ENCODE measurements around the gene SPOCK1. TPM values are rescaled to one million over a fixed set of nuclear protein-coding genes. Genes with fewer than 3 reads are reported as not detected.
"Not testable (repeated sequence)": the region's sequence is repeated elsewhere in the genome, so short reads cannot be mapped to it uniquely, and the experiment has no call there.

SPOCK1 gene
- polyA plus RNA-seq (ENCODE audit: insufficient read length in 10 of 10): 10 to 100 TPM in 2 of 10 donors, 1 to 10 TPM in 8; 4.0 to 19.9 (median 6.7) TPM
- long read RNA-seq, donor 1: 0 reads
- long read RNA-seq, donor 2: 0 reads
- long read RNA-seq, donor 3: 0 reads
- long read RNA-seq, donor 4, partial matches to known transcripts: 0 of 1 reads
- long read RNA-seq, donor 4, other reads (novel, unspliced or antisense): 0 of 1 reads
- long read RNA-seq, donor 5: 0 reads
- long read RNA-seq, donor 6: 0 reads
- long read RNA-seq, donor 7, full-length matches to known transcripts: 1 of 1 reads
- long read RNA-seq, donor 7, partial matches to known transcripts: 0 of 1 reads
- long read RNA-seq, donor 7, other reads (novel, unspliced or antisense): 0 of 1 reads
- long read RNA-seq, donor 8, full-length matches to known transcripts: 2 of 2 reads
- long read RNA-seq, donor 8, partial matches to known transcripts: 0 of 2 reads
- long read RNA-seq, donor 8, other reads (novel, unspliced or antisense): 0 of 2 reads
- long read RNA-seq, donor 9, full-length matches to known transcripts: 1 of 1 reads
- long read RNA-seq, donor 9, partial matches to known transcripts: 0 of 1 reads
- long read RNA-seq, donor 9, other reads (novel, unspliced or antisense): 0 of 1 reads

GRCh38 chr5:137498736-137499505 is at the start of gene SPOCK1:
TSS of gene SPOCK1 (minus strand) at chr5:137499326.
- peak; percentile 69 to 88 (median 80) for DNase-seq

- no peak for DNase-seq
Observed at GRCh38 chr5:137545956-137546355, 46.8 kb upstream of the SPOCK1 start.

DNA sequence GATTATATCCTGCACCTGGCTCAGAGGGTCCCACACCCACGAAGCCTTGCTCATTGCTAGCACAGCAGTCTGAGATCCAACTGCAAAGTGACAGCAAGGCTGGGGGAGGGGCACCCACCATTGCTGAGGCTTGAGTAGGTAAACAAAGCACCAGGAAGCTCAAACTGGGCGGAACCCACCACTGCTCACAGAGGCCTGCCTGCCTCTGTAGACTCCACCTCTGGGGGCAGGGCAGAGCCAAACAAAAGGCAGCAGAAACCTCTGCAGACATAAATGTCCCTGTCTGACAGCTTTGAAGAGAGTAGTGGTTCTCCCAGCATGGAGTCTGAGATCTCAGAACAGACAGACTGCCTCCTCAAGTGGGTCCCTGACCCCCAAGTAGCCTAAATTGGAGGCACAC is 36.3 kb upstream of the SPOCK1 start:
- not testable (repeated sequence) for DNase-seq

DNA sequence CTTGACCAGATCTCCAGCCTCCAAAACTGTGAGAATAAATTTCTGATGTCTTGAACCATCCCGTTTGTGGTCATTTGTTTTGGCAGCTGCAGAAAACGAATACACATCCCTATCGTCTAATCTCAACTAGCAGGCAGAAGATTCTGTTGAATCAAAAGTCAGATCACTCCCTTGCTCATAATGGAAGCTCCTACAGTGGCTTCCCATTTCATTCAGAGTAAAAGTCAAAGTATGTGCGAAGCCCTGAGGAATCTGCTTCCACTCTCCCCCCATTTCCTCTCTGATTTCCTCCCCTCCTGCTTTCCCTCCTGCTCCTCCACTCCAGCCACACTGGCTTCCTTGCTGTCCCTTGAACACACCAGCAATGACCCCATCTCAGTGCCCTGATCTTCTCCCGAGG is 34.8 kb upstream of the SPOCK1 start:
- no peak for DNase-seq

DNA sequence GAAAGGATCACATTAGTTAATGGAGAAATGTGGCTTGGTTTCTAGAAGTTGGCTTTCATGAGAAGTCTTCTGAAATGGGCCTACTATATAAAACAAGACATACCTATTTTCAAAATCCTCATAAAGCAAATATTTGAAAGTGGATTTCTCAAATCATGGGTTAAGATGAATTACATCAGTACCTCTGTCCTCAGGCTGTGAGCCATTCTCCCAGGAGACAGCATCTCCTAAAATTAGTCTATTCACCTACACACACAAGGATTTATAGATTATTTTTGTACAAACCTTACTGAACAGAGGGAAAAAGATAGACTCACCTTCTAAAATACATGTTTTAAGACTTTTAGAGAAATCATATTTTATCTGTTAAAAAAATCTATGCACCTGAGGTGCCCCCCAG is 32.1 kb upstream of the SPOCK1 start:
- DNase-seq: no peak

GRCh38 chr5:137521246-137521645 is 22.1 kb upstream of the SPOCK1 start:
- DNase-seq: no peak

DNA sequence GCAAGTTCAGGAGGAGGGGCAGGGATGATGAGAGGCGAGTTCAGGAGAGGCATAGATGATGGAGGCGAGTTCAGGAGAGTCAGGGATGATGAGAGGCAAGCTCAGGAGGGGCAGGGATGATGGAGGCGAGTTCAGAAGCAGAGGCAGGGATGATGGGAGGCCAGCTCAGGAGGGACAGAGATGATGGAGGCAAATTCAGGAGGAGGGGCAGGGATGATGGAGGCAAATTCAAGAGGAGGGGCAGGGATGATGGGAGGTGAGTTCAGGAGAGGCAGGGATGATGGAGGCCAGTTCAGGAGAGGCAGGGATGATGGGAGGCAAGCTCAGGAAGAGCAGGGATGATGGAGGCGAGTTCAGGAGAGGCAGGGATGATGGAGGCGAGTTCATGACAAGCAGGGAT is 17.8 kb upstream of the SPOCK1 start:
- no peak for DNase-seq

DNA sequence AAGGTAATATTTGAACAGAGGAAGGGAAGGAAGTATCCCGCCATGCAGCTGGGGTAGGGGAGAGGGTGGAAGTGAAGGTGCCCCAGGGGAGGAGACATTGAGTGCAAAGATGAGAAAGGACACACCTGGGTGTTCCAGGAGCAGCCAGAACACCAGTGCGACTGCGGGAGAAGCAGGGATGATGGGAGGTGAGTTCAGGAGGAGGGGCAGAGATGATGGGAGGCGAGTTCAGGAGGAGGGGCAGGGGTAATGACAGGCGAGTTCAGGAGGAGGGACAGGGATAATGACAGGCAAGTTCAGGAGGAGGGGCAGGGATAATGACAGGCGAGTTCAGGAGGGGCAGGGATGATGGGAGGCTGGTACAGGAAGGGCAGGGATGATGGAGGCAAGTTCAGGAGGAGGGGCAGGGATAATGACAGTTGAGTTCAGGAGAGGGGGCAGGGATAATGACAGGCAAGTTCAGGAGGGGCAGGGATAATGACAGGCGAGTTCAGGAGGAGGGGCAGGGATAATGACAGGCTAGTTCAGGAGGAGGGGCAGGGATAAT is 17.2 kb upstream of the SPOCK1 start:
- DNase-seq: no peak

DNA sequence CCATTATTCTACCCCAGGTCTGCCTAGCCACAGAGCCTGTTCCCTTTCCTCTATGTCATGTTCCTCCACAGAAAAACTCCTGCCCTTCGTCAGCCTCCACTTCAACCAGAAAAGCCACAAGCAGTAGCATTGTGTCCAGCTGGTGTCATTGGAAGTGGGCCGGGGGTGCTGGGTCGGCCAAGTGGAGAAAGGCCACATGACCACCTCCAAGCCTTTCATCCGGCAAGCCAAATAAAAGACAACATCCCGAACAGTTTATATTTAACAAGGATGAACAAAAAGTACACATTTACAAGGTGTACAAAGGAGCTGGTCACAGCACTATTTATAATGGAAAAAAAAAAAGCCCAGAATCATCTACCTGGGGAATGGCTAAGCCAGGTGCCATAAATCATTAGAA is 16.1 kb upstream of the SPOCK1 start:
- no peak for DNase-seq

GRCh38 chr5:137510671-137511070 is 11.5 kb upstream of the SPOCK1 start:
- no peak for DNase-seq

- DNase-seq: no peak
Observed at GRCh38 chr5:137507150-137507549, 8.0 kb upstream of the SPOCK1 start.

DNA sequence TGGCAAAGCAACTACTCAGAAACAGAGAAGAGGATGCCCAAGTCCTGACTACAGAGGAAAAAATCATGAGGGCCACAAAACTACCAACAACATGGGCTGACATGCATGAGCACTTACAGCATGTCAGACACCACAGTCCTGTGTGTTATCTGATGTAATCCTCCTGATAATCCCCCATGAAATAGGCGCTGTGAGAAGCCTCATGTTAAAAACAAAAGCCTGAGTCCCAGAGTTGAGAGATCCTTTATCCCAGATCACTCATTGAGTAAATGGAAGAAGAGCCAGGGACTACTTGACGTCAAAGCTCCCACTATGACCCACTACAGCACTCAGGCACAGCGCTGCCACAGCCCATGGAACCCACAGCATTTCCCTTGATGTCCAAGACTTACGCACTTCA is 7.2 kb upstream of the SPOCK1 start:
- no peak for DNase-seq

DNA sequence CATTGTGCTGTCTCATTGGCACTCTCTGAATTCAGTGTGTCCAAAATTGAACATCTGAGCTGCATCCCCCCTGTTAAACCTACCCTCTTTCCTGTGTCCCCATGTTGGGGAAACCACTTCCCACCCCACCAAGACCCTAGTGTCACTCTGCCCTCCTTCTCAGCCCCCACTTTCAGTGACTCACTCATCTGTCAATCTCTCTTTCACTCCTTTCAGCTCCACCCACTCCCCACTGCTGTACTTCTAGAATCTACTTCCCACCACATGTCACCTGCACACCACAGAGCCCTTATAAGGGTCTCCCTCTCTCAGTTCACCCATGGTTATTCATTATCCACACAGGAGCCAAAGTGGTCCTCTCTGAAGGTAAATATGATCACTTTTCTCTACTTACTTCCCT is 5.8 kb upstream of the SPOCK1 start:
- no peak for DNase-seq

- DNase-seq: no peak
Observed at GRCh38 chr5:137503456-137503855, 4.3 kb upstream of the SPOCK1 start.

DNA sequence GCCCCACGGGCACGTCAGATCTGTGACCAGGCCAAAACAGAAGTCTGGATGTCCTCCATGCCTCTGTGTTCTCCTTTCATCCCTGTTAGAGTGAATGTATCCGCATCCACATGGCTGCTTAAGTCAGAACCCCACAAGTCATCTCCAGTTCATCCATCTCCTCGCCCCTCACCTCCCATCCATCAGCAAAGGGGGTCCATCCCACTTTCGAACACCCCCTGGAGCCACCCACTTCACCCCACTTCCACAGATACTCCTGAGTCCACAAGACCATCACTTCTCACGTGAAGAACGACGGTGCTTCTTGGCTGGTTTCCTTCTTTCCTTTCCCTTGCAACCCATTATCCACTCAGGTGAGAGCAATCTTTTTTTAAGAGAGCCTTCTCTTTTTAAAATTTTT is 3.5 kb upstream of the SPOCK1 start:
- DNase-seq: no peak

DNA sequence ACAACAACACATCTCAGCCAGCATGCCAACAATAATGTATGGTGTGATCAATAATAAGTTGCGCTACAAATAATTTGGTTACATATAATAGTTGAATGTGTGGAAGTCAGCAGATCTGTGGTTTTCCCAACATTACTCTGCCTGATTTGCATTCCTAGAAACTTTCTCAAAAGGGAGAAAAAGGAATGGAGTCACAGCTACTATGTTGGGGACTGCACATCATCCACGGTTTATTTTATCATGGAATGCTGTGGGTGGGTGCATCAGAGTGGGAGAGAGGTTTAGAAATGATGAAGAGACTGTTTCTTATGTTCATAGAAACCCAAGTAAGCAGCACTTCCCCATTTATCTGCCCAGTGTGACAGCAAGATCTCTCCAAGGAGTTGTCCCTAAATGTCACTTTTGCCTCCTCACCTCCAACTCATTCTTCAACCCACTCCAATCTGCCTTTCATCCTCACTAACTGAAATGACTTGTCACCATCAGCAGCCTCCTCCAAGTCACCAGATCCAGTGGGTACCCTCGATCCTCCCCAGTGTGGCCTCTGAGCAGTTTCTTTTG is 2.8 kb upstream of the SPOCK1 start:
- DNase-seq: no peak

GRCh38 chr5:137501226-137501625 is 2.1 kb upstream of the SPOCK1 start:
- no peak for DNase-seq

GRCh38 chr5:137500615-137501225 is 1.6 kb upstream of the SPOCK1 start:
- DNase-seq: no peak

DNA sequence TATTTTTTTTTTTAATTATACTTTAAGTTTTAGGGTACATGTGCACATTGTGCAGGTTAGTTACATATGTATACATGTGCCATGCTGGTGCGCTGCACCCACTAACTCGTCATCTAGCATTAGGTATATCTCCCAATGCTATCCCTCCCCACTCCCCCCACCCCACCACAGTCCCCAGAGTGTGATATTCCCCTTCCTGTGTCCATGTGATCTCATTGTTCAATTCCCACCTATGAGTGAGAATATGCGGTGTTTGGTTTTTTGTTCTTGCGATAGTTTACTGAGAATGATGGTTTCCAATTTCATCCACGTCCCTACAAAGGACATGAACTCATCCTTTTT is 351 bp upstream of the SPOCK1 start:
- DNase-seq: not testable (repeated sequence)

- DNase-seq: peak in 1 of 3 donors; percentile 20
Observed at GRCh38 chr5:137498301-137498735, 808 bp downstream of the SPOCK1 start.

DNA sequence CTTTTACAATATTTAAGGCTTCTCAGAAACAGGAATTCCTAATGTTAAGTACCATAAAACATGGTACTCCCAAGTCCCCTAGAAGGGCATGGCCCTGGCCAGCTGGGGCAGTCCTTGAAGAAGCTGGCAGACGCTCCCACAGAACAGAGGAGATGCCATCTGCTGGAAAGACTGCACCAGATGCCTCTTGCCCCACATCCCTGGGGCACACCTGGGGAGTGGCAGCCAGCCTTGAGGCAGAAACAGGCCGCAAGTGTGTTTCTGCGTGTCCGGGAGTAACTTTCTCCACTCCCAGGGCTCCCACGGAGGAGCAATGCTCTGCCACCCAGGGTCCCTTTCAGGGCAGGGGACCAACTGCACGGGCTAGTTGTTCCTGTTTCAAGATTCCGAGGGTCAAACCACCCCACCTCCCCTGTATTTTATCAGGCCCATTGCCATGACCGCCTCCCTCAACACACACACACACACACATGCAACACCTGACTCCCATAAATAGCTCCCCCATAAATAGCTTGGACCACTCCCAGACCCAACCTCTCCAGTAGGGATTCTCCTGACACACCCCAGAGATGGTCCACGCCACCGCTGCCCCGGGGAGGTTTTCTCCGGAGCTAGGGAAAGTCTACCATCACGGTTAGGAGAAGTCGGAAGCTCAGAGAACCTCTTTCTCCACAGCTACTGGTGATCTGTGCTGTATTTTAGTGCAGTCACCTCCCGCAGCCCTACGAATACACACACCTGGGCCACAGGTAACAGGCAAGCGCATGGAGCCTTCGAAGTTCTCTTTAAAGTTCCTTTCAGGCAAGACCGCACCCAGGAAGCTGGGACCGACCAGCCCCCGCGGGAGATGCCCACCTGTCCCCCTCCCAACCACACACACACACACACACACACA is 1.5 kb downstream of the SPOCK1 start:
- peak in 1 of 3 donors; percentile 3 for DNase-seq
